ENCODE results near the gene KCNAB1. TPM values are rescaled to one million over a fixed set of nuclear protein-coding genes. Genes with fewer than 3 reads are reported as not detected.

KCNAB1 gene
- total RNA-seq, 1 experiment from 2014 or later: not detected

DNA sequence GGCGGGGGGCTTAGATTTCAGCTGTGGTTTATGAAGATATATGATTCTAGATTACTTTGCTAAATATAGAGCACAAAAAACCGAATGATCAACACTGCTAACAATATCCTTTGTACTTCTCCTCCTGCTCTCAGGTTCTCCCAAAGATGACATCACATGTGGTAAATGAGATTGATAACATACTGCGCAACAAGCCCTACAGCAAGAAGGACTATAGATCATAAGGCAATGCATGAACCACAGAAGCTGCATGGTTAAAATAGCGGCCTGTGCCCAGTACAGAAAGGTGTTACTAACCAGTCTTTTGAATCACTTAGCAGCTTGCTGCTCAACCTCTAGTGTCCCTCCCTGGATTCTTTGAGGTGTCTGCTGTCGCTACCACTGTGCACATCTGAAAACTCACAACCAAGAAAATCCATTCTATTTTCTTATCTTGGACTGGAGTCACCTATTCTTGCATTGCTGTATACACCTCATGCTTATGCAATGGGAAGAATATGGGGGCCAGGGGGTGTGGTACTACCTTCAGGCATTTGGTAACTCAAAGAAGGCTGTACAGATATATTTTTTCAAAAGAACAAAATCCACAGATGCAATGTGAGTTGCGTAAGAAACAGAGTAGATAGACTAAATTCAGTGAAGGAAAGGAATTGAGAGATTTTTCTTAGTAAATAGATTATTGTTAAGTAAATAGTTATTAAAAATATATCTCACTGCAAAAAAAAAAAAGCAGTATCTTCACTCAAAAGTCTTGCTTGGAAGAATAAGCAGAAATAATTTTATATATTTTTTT, 416.3 kb downstream of the KCNAB1 start:
- no peak for DNase-seq
- H3K4me3 ChIP-seq: no peak overlapping the region
- peaks cover 36% of the 10 kb centered on the region for H3K36me3 ChIP-seq
- no peaks in the 10 kb centered on the region for H3K9me3 ChIP-seq
- no peaks in the 10 kb centered on the region for H3K27me3 ChIP-seq

DNA sequence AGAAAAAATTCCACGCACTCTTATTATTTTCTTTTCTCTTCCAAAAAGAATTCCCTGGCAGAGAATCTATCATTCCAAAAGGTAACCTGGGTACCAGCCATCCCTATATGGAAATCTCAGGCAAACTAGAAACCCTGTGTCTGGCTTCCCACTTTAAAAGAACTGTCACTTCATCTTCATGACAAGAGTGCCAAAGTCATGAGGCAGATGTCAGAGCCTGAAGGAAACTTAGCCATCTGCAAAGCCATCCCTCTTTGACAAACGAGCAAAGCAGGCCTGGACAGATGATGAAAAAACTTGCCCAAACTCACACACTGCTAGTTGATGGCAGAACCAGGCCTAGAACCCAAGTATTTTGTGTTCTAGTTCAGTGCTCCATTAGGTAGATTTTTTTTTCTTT, 418.7 kb downstream of the KCNAB1 start:
- Histone ChIP-seq H3K9me3 (no peaks in the 10 kb centered on the region), H3K4me3 (no peak overlapping the region), H3K27me3 (no peaks in the 10 kb centered on the region), H3K36me3 (peaks cover 59% of the 10 kb centered on the region)
- DNase-seq: no peak

DNA sequence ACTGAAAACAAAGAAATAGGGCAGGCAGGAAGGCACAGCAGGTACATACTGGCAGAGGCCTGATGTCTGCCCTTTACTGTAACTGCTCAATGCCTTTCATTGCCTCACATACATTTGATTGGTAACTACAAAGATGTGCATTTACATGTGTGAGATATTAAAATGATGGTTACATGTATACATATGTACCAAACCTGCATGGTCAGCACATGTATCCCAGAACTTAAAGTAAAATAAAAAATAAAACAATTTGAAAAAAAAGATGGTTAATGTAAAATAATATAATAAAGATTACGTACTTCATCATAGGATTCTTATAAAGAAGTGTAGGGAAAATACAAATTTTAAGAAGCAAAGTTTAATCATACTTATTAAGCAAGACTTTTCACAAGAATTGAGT, 419.4 kb downstream of the KCNAB1 start:
- H3K27me3 ChIP-seq: no peaks in the 10 kb centered on the region
- H3K4me3 ChIP-seq: no peak overlapping the region
- H3K36me3 ChIP-seq: peaks cover 67% of the 10 kb centered on the region
- no peaks in the 10 kb centered on the region for H3K9me3 ChIP-seq
- no peak for DNase-seq

DNA sequence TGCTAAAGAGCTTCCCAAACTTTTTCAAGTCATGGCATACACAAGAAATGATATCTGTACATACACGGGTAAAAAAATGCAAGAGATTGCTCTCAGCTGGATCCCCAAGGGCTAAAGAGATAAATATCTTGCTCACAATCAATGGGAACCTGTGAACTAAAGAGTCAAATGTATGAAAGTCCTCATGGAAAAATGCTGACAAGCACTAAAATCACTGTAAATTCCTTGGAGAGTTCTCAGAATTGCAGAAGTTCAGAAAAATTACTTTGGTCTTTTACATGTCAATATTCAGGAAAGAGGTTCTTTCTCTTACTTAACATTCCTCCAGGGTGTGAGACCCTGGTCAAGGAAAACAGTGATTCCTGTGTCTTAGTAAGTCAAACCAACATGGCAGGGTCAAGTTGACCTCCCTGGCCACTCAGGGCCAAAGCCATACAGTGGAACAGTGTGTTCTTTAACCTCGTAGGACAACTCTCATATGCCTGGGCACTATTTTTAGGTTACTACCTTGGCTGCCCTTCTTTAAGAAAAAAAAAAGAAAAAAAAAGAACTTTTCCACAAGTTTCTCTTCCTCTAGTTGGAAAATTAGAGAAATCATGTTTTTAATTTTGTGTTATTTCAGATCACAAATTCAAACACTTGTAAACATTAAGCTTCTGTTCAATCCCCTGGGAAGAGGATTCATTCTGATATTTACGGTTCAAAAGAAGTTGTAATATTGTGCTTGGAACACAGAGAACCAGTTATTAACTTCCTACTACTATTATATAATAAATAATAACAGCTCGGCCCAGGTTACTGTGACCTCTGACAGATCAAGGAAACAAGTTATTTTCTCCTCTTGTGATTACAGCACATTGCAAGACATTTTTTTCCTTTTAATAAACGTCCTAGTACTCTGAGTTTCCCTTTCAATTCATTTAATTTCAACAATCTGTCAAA, 422.0 kb downstream of the KCNAB1 start:
- Histone ChIP-seq H3K9me3 (no peaks in the 10 kb centered on the region), H3K4me3 (no peak overlapping the region), H3K27me3 (no peaks in the 10 kb centered on the region), H3K36me3 (peaks cover 92% of the 10 kb centered on the region)
- DNase-seq: no peak

DNA sequence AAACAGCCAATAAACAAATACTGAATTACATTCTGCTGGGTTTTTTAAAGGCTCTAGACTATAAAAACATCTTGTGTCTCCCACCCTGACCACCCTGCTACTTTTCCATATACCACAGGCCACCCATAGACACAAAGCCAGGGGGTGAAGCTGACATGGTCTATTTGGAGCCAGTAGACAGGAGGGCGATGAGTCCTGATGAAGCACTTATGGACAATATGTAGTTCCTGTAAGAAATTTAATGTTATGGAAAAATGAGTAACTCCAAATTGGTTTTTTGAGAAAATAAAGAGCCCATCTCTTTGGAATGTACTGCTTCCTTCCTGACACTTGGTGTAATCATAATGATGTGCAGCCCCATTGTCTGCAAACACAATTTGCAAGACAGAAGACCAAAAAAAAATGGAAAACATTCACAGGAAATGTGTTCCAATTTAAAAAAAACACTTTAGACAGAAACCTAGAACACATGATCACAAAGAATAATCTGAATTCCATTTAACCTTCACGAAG, 422.7 kb downstream of the KCNAB1 start:
- no peaks in the 10 kb centered on the region for H3K9me3 ChIP-seq
- no peaks in the 10 kb centered on the region for H3K27me3 ChIP-seq
- DNase-seq: no peak
- H3K36me3 ChIP-seq: peaks cover 95% of the 10 kb centered on the region
- H3K4me3 ChIP-seq: no peak overlapping the region

DNA sequence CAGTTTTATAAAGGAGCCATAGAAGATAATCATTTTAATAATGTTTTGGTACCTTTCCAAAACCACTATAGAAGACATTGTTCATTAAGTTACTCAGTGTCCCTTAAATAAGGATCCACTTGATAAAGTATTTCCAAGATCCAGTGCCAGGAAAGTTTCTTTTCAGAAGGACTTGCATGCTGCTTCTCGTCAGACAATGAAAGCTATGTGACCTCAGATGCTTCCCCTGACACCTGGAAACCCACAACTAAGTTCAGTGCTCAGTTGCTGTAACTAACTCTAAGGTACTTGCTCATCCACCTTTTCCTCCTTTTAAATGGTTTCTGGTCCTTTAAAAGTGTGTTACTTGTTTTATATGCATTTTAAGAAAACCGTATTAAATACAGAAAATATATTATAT, 427.3 kb downstream of the KCNAB1 start:
- no peak overlapping the region for H3K4me3 ChIP-seq
- no peaks in the 10 kb centered on the region for H3K27me3 ChIP-seq
- H3K36me3 ChIP-seq: peaks cover 99% of the 10 kb centered on the region
- no peak for DNase-seq
- no peaks in the 10 kb centered on the region for H3K9me3 ChIP-seq

DNA sequence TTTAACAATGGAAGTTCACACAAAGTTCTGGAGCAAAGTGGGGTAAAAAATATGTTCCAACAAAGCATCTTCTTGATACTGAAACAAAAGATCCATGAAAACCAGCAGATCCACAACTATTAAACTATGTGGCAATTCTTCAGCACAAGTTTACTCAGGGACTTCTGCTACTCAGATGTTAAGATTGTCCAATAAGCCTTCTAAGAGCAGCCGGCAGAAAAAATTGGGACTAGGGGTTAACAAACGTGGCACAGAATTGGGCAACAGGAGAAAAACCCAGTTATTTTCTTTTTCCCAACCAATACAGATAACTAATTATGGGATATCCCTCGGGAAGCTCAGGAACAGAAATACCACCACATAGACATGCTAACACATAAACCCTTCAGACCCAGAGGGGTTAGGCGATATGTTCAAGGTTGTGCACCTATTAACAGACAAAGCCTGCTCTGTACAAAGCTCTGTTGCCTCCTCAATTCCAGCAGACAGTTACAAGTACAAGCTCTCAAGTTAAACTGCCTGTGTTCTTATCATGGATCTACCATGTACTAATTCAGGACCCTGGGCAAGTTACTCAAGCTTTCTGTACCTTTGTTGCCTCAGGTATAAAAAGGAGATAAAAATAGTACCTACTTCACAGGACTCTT, 427.8 kb downstream of the KCNAB1 start:
- Histone ChIP-seq H3K27me3 (no peaks in the 10 kb centered on the region), H3K36me3 (peaks cover 99% of the 10 kb centered on the region), H3K9me3 (no peaks in the 10 kb centered on the region), H3K4me3 (no peak overlapping the region)
- no peak for DNase-seq

DNA sequence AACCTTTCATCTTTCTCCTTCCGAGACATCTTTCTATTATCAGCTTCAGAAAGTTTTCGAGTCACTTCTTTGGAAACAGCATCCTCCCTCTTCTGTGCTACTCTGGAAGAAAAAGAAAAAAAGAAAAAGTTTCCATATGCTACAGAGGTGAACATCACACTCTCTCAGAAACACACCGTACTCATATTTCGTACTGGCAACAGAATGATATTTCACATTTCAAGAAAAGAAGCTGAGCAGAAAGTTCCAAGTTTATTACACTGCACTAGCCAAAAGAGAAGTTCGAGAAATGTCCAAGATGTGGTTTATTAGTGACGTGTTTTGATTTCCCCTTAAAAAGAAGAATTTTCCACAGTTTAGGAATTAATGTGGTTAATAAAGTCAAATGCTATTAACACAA, 428.5 kb downstream of the KCNAB1 start:
- Histone ChIP-seq H3K27me3 (no peaks in the 10 kb centered on the region), H3K4me3 (no peak overlapping the region), H3K9me3 (no peaks in the 10 kb centered on the region), H3K36me3 (peaks cover 99% of the 10 kb centered on the region)
- no peak for DNase-seq

DNA sequence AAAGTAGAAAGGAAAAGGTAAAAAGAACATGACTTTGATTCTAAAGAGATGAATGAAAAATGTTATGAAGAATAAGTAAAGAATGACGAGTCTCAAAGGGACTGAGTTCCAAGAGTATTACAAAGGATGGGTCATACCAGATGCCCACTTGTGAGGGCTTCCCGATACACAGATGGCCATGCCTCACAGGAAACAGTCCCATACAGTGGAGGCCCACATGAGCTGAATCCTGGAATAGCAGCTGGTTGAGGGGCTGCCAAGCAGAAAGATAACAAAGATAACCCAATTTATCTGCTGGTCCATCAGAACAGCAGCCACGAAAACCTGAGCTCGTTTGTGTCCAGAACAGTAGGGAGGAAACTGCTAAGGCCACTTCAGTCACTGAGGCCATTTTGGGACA, 430.9 kb downstream of the KCNAB1 start:
- peak; percentile 30 for DNase-seq
- H3K4me3 ChIP-seq: no peak overlapping the region
- no peaks in the 10 kb centered on the region for H3K27me3 ChIP-seq
- H3K9me3 ChIP-seq: no peaks in the 10 kb centered on the region
- peaks cover 82% of the 10 kb centered on the region for H3K36me3 ChIP-seq

DNA sequence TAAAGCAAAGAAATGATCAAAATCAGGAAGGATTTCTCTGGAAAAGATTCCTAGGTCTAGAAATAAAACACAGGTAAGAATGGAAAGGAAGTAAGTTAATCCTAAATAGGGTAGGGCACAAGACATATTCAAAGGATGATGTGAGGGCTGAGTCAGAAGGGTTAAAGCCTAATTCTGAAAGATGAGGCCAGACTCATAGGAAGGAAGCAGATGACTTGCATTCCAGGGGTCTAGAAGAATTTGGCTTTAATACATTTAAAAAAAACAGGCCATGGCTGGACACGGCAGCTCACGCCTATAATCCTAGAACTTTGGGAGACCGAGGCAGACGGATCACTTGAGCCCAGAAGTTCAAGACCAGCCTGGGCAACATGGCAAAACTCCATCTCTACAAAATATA, 431.4 kb downstream of the KCNAB1 start:
- peaks cover 77% of the 10 kb centered on the region for H3K36me3 ChIP-seq
- H3K9me3 ChIP-seq: no peaks in the 10 kb centered on the region
- no peak overlapping the region for H3K4me3 ChIP-seq
- peak; percentile 11 for DNase-seq
- H3K27me3 ChIP-seq: no peaks in the 10 kb centered on the region

DNA sequence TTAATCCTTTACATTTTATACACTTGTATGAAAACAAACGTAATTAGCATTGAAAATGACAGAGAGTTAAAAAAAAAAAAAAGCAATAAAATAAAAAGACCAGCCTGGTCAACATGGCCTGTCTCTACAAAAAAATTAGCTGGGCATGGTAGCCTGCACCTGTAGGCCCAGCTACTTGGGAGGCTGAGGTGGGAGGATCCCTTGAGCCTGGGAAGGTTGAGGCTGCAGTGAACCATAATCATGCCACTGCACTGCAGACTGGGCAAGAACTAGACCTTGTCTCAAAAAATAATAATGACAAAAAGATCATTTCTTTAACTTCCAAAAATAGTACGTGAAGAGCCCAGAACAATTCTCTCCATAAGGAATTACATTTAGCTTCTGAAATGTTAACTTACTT, 432.6 kb downstream of the KCNAB1 start:
- Histone ChIP-seq H3K4me3 (peak overlapping the region; percentile 94), H3K36me3 (peaks cover 65% of the 10 kb centered on the region), H3K9me3 (no peaks in the 10 kb centered on the region), H3K27me3 (no peaks in the 10 kb centered on the region)
- DNase-seq: no peak

DNA sequence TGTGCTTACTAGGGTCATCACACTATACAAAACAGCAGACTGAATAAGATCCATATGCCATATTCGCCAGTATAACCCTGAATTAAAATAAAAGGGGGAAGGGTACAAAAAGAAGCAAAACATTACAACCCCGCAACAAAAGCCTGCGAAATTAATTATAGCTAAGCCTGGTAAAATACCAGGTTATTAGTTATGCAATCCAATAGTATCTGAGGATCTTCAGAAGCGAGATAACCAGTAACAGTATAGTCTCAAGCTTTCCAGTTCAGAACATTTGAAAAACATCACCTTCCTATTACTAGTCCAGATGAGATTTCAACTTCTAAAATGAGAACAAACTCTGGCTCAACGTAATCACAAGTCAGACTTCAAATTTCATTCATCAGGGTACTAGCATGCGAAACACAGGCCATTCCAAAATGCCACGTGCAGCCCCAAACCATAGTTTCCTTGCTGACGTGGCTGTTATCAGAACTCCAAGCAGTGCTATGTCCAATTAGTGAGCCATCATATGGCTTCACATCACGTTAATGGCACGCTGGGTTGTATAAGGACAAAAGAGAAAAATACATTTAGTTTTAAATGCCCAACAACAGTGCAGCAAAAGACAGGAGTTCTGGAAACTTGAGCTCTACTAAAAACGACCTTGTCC, 433.5 kb downstream of the KCNAB1 start:
- Histone ChIP-seq H3K36me3 (peaks cover 57% of the 10 kb centered on the region), H3K27me3 (no peaks in the 10 kb centered on the region), H3K4me3 (peak overlapping the region; percentile 94), H3K9me3 (no peaks in the 10 kb centered on the region)
- DNase-seq: peak; percentile 64

DNA sequence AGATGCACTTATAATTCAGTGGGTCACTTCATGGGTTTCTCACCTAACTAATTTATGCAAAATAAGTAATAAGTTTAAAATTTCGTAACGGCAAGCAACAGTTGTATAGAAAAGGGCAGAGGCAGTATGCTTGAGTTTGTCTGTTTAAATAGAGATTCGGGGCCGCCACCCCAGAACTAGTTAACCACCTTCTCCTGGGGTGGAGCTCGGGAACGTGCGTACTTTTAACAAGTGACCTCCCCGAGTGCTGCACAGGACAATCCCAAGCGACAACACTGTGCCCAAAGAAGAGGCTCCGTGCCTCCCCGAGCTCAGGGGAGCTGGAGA, 434.1 kb downstream of the KCNAB1 start:
- Histone ChIP-seq H3K4me3 (peak overlapping the region; percentile 94), H3K36me3 (peaks cover 50% of the 10 kb centered on the region), H3K27me3 (no peaks in the 10 kb centered on the region), H3K9me3 (no peaks in the 10 kb centered on the region)
- DNase-seq: no peak

DNA sequence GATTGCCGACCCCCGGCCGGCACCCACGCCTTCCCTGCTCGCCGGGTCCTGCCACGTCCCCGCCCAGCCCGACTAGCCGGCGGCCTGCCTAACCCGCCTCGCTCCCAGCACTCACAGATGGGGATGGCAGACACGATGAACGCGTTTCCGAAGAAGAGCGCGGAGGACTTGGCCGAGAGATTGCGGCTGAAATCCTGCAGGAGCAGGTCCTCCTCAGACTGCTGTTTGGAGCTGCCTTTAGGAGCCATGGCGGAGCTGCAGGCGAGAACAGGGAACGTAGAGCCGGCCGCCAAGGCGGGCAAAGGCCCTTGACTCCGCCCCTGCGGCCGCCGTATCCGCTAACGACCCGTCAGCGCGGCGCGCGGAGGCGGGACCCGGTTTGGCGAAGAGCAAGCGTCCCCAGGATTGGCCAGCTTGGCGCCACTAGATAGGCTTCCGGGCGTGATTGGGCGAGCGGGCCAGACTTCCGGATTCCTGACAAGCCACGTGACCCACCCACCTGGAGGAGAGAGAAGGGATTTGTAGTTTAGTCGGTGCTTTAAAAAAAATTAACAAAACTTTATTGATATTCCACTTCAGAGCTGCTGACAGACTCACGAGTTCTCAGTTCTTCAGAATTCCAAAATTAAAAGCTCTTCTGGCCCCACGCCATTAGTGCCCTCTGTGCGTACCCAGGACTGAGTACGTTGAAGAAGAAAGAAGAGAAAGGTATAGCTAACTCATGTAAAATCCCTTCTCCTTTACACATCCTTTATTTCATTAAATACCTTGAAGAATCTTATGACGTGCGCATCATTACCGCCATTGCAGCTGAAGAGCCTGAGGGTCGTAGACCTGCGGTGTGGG, 434.7 kb downstream of the KCNAB1 start, which contains the start of gene SSR3:
Gene SSR3, minus strand, starts transcription at position 276 of the 846 bp plus-strand sequence. Its CDS starts 28 bp downstream, at position 248.
- Histone ChIP-seq H3K36me3 (peaks cover 45% of the 10 kb centered on the region), H3K27me3 (no peaks in the 10 kb centered on the region), H3K9me3 (no peaks in the 10 kb centered on the region), H3K4me3 (peak within 1 kb of the TSS; percentile 94)
- peak; percentile 99 for DNase-seq

DNA sequence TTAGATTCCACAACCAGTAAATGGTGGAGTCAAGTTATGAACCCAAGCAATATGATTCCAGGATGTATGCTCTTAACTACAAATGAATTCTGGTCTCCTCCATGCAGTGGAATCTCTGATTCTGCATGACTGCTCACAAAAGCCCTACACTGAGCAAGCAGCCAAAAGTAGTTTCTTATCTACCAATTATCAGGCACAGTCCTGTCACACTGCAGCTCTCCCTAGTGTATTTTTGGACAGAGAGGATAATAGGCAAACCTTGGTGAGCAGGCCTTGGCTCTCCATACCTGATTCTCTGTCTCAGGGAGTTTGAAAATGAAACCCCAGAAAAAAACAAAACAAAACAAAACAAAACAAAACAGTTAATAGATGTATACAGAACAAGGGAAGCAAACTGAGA, 438.0 kb downstream of the KCNAB1 start:
- H3K36me3 ChIP-seq: peaks cover 12% of the 10 kb centered on the region
- no peak for DNase-seq
- no peaks in the 10 kb centered on the region for H3K9me3 ChIP-seq
- H3K27me3 ChIP-seq: no peaks in the 10 kb centered on the region
- no peak overlapping the region for H3K4me3 ChIP-seq

DNA sequence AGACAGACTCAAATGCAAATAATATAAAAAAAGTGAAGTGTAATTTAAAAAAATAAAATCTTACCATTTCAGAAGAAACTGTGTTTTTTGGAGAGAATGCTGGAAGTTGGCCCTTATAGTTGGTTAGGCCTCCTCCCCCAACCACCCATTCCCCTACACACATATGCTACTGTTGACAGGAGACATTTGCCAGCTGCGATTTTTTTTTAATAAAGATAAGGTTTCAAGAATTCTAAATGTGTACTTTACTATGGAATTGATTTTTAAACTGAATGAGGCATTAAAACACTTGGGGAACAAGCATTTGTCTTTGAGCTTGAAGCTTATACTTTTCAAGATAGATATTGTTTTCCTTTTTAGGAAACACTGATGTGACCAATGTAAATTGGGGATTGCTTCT, 438.9 kb downstream of the KCNAB1 start:
- Histone ChIP-seq H3K4me3 (no peak overlapping the region), H3K27me3 (no peaks in the 10 kb centered on the region), H3K9me3 (no peaks in the 10 kb centered on the region), H3K36me3 (peaks cover 3% of the 10 kb centered on the region)
- no peak for DNase-seq
